ENCODE results near the gene EXOC4.

The EXOC4 gene

DNA sequence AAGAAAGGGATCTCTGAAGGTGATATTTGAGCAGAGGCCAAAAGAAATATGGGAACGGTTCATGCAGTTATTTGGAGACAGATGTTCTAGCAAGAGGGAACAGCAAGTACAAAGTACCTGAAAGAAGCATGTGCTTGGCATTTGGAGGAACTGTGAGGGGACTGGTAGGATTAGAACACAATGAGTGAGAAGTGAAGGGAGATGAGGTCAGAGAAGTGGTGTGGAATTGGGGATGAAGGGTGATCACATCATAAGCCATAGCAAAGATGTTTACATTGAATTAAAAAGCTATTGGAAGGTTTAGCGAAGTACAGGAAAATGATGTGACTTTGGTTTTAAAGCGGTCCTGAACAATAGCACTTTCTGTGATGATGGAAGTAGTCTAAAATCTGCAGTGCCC, 471.8 kb downstream of the EXOC4 start:
- Histone ChIP-seq H3K36me3 (ENCODE audit: control insufficient read depth in 2 of 2, insufficient read depth in 2 of 2, low read length in 2 of 2) (no peaks in the 10 kb centered on the region), H3K27me3 (ENCODE audit: control insufficient read depth in 2 of 2, insufficient read depth in 2 of 2, low read length in 2 of 2) (no peaks in the 10 kb centered on the region), H3K4me3 (ENCODE audit: low read length in 2 of 2) (no peak overlapping the region), H3K27ac (ENCODE audit: low read depth in 2 of 2, low read length in 2 of 2) (no peak overlapping the region), H3K4me1 (ENCODE audit: control insufficient read depth in 2 of 2, insufficient read depth in 2 of 2, low read length in 2 of 2) (peaks cover 3 to 5% of the 10 kb centered on the region in 2 donors), H3K9me3 (ENCODE audit: control insufficient read depth in 2 of 2, low read length in 2 of 2) (no peaks in the 10 kb centered on the region), H3K9ac (ENCODE audit: low read depth in 1 of 2, low read length in 2 of 2) (no peak overlapping the region)

DNA sequence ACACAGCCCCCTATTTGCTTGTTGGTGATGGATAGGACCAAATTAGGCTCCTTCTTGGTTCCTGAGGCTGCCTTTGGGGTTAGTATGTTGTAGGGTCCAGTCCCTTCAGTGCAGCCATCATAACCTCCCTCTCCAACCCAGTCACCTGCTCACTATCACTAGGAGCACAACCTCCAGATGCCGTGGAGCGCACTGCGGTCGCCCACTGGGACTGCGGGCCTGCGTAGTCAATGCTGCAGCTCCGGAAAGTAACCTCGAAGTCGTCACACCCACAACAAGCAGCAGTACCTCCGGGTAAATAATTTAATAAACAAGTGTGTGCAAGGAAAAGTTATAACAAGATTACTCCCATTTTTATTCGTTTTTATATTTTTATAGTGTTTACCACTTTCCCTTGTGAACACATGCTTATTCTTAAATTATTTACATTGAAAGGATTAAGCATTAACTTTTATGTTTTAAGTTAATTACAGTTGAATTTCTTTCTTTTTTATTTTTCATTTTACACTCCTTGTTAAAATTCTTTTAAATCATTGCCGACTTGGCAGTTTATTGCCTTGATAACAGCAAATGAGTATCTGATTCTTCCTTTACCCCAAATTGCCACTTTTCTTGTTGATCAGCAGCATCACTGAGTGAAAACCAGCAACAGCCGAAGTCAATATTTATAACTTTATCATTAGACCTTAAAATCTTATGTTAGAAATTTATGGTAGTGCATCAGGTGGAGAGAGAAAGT, 474.8 kb downstream of the EXOC4 start:
- Histone ChIP-seq H3K4me3 (ENCODE audit: low read length in 2 of 2) (no peak overlapping the region), H3K36me3 (ENCODE audit: control insufficient read depth in 2 of 2, insufficient read depth in 2 of 2, low read length in 2 of 2) (no peaks in the 10 kb centered on the region), H3K9ac (ENCODE audit: low read depth in 1 of 2, low read length in 2 of 2) (no peak overlapping the region), H3K4me1 (ENCODE audit: control insufficient read depth in 2 of 2, insufficient read depth in 2 of 2, low read length in 2 of 2) (peaks cover 3 to 5% of the 10 kb centered on the region in 2 donors), H3K27me3 (ENCODE audit: control insufficient read depth in 2 of 2, insufficient read depth in 2 of 2, low read length in 2 of 2) (no peaks in the 10 kb centered on the region), H3K27ac (ENCODE audit: low read depth in 2 of 2, low read length in 2 of 2) (no peak overlapping the region), H3K9me3 (ENCODE audit: control insufficient read depth in 2 of 2, low read length in 2 of 2) (no peaks in the 10 kb centered on the region)

DNA sequence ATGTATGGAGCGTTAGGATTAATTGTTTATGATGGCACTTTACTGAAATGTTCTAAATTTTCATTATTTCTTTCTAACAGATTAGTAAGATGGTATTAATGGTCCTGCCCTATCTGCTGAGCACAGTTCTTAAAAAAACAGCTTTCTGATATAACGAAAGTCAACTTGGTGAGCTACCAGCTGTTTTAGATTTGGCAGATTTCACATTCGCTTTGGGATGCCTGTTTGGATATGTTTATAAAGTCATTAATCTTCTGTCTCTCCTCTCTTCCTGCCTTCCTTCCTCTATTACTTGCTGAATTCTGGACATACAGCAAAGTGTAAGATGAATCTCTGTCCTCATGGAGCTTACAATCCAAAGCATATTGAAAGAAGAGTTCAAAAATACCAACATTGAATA, 477.5 kb downstream of the EXOC4 start:
- Histone ChIP-seq H3K9me3 (ENCODE audit: control insufficient read depth in 2 of 2, low read length in 2 of 2) (no peaks in the 10 kb centered on the region), H3K27me3 (ENCODE audit: control insufficient read depth in 2 of 2, insufficient read depth in 2 of 2, low read length in 2 of 2) (no peaks in the 10 kb centered on the region), H3K9ac (ENCODE audit: low read depth in 1 of 2, low read length in 2 of 2) (no peak overlapping the region), H3K4me1 (ENCODE audit: control insufficient read depth in 2 of 2, insufficient read depth in 2 of 2, low read length in 2 of 2) (peaks cover 3 to 5% of the 10 kb centered on the region in 2 donors), H3K4me3 (ENCODE audit: low read length in 2 of 2) (no peak overlapping the region), H3K36me3 (ENCODE audit: control insufficient read depth in 2 of 2, insufficient read depth in 2 of 2, low read length in 2 of 2) (no peaks in the 10 kb centered on the region), H3K27ac (ENCODE audit: low read depth in 2 of 2, low read length in 2 of 2) (no peak overlapping the region)

DNA sequence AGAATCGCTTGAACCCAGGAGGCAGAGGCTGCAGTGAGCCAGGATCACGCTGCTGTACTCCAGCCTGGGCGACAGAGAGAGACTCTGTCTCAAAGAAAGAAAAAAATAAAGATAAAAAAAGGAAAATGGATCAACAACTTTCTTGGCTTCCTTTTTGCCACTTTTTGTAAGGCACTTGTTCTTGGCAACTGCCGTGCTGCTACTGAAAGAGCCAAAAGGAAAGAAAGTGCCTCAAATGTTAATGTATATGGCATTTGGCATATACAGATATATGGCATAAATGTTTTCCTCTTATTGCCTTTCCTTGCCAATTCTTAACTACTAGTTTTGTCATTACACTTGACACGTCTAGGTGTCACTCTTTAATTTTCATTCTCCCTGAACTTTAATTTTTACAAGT, 480.5 kb downstream of the EXOC4 start:
- Histone ChIP-seq H3K9ac (ENCODE audit: low read depth in 1 of 2, low read length in 2 of 2) (no peak overlapping the region), H3K27ac (ENCODE audit: low read depth in 2 of 2, low read length in 2 of 2) (no peak overlapping the region), H3K4me3 (ENCODE audit: low read length in 2 of 2) (no peak overlapping the region), H3K27me3 (ENCODE audit: control insufficient read depth in 2 of 2, insufficient read depth in 2 of 2, low read length in 2 of 2) (no peaks in the 10 kb centered on the region), H3K9me3 (ENCODE audit: control insufficient read depth in 2 of 2, low read length in 2 of 2) (no peaks in the 10 kb centered on the region), H3K4me1 (ENCODE audit: control insufficient read depth in 2 of 2, insufficient read depth in 2 of 2, low read length in 2 of 2) (no peaks in the 10 kb centered on the region), H3K36me3 (ENCODE audit: control insufficient read depth in 2 of 2, insufficient read depth in 2 of 2, low read length in 2 of 2) (no peaks in the 10 kb centered on the region)

DNA sequence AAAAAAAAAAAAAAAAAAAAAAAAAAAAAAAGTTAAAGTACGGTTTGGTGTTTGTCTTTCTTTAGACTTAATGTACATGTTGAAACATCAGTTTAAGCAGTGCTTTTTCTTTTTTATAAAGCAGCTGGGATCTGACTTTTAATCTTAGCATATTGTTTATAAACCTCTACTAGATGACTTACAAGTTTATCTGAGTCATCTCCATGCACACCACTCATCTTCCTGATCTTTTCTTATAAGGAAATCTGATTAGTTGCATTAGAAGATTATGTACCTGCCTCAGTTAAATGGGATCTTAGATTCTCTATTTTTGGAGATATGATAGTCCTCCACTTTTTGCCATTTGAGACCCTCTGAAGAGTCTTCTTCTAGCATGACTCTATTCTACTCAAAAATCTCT, 482.3 kb downstream of the EXOC4 start:
- Histone ChIP-seq H3K9me3 (ENCODE audit: control insufficient read depth in 2 of 2, low read length in 2 of 2) (no peaks in the 10 kb centered on the region), H3K4me1 (ENCODE audit: control insufficient read depth in 2 of 2, insufficient read depth in 2 of 2, low read length in 2 of 2) (no peaks in the 10 kb centered on the region), H3K9ac (ENCODE audit: low read depth in 1 of 2, low read length in 2 of 2) (no peak overlapping the region), H3K36me3 (ENCODE audit: control insufficient read depth in 2 of 2, insufficient read depth in 2 of 2, low read length in 2 of 2) (no peaks in the 10 kb centered on the region), H3K4me3 (ENCODE audit: low read length in 2 of 2) (no peak overlapping the region), H3K27ac (ENCODE audit: low read depth in 2 of 2, low read length in 2 of 2) (no peak overlapping the region), H3K27me3 (ENCODE audit: control insufficient read depth in 2 of 2, insufficient read depth in 2 of 2, low read length in 2 of 2) (no peaks in the 10 kb centered on the region)

DNA sequence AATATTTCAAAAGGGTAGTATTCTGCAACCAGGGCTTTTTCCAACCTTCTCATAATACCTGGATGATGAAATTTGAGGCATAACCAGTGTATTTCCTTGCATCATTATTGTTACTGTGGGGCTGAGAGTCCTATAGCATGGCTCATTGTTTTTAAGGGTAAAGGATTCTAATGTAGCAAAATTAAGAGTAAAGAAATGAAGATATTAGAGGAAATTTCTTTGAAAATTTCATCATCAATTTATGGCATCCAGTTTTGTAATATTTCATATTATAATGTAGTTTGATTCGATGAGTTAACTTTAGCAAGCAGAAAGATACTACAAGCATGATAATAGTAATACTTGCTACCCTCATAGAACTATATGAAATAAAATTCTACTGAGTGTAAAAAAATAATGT, 486.9 kb downstream of the EXOC4 start:
- no peak overlapping the region for H3K9ac ChIP-seq (ENCODE audit: low read depth in 1 of 2, low read length in 2 of 2)

DNA sequence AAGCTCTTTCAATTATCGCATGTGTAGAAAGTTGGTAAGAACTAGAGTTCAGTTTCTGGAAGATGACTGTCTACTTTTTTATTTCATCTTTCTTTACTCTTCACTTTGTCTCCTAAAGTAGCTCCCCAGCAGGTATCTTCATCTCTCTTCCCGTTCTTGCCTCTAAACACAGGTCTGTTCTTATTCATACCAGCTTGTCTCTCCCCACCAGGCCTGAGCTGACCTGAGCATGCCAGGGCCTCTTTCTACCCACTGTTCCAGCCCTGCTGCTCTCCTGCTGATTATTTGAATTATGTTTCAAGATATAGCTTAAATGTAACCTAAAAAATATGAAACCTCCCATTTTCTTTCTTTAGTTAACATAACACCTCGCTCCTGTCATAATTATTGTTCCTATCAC, 488.2 kb downstream of the EXOC4 start:
- Histone ChIP-seq H3K27me3 (ENCODE audit: control insufficient read depth in 2 of 2, insufficient read depth in 2 of 2, low read length in 2 of 2) (no peaks in the 10 kb centered on the region), H3K4me3 (ENCODE audit: low read length in 2 of 2) (no peak overlapping the region), H3K9ac (ENCODE audit: low read depth in 1 of 2, low read length in 2 of 2) (no peak overlapping the region), H3K4me1 (ENCODE audit: control insufficient read depth in 2 of 2, insufficient read depth in 2 of 2, low read length in 2 of 2) (no peaks in the 10 kb centered on the region), H3K36me3 (ENCODE audit: control insufficient read depth in 2 of 2, insufficient read depth in 2 of 2, low read length in 2 of 2) (no peaks in the 10 kb centered on the region), H3K27ac (ENCODE audit: low read depth in 2 of 2, low read length in 2 of 2) (no peak overlapping the region), H3K9me3 (ENCODE audit: control insufficient read depth in 2 of 2, low read length in 2 of 2) (no peaks in the 10 kb centered on the region)

More for the DNA sequence above, 486.9 kb downstream of the EXOC4 start:
- no peak overlapping the region for H3K4me3 ChIP-seq (ENCODE audit: low read length in 2 of 2)
- no peaks in the 10 kb centered on the region for H3K36me3 ChIP-seq (ENCODE audit: control insufficient read depth in 2 of 2, insufficient read depth in 2 of 2, low read length in 2 of 2)
- H3K4me1 ChIP-seq (ENCODE audit: control insufficient read depth in 2 of 2, insufficient read depth in 2 of 2, low read length in 2 of 2) = no peaks in the 10 kb centered on the region
- H3K27ac ChIP-seq (ENCODE audit: low read depth in 2 of 2, low read length in 2 of 2) = no peak overlapping the region
- H3K27me3 ChIP-seq (ENCODE audit: control insufficient read depth in 2 of 2, insufficient read depth in 2 of 2, low read length in 2 of 2) = no peaks in the 10 kb centered on the region
- H3K9me3 ChIP-seq (ENCODE audit: control insufficient read depth in 2 of 2, low read length in 2 of 2) = no peaks in the 10 kb centered on the region

DNA sequence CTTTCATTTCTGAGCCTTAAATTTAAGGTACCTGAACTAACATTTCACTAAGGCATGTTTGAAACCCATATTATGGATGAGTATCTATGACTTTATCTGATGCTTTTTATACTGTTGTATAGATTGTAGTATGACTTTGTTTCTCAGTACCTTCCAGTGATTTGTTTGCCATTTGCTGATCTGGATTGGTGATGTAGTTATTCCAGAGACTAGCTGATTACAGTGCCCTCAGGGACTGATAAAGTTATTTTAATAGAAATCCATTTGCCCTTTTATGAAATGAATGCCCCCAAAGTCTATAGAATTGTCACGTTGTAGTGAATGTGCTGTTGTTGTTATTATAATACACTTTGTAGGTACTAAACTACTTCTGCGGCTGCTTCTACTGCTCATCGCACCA, 488.8 kb downstream of the EXOC4 start:
- Histone ChIP-seq H3K9me3 (ENCODE audit: control insufficient read depth in 2 of 2, low read length in 2 of 2) (no peaks in the 10 kb centered on the region), H3K27me3 (ENCODE audit: control insufficient read depth in 2 of 2, insufficient read depth in 2 of 2, low read length in 2 of 2) (no peaks in the 10 kb centered on the region), H3K9ac (ENCODE audit: low read depth in 1 of 2, low read length in 2 of 2) (no peak overlapping the region), H3K4me3 (ENCODE audit: low read length in 2 of 2) (no peak overlapping the region), H3K36me3 (ENCODE audit: control insufficient read depth in 2 of 2, insufficient read depth in 2 of 2, low read length in 2 of 2) (no peaks in the 10 kb centered on the region), H3K27ac (ENCODE audit: low read depth in 2 of 2, low read length in 2 of 2) (no peak overlapping the region), H3K4me1 (ENCODE audit: control insufficient read depth in 2 of 2, insufficient read depth in 2 of 2, low read length in 2 of 2) (no peaks in the 10 kb centered on the region)

DNA sequence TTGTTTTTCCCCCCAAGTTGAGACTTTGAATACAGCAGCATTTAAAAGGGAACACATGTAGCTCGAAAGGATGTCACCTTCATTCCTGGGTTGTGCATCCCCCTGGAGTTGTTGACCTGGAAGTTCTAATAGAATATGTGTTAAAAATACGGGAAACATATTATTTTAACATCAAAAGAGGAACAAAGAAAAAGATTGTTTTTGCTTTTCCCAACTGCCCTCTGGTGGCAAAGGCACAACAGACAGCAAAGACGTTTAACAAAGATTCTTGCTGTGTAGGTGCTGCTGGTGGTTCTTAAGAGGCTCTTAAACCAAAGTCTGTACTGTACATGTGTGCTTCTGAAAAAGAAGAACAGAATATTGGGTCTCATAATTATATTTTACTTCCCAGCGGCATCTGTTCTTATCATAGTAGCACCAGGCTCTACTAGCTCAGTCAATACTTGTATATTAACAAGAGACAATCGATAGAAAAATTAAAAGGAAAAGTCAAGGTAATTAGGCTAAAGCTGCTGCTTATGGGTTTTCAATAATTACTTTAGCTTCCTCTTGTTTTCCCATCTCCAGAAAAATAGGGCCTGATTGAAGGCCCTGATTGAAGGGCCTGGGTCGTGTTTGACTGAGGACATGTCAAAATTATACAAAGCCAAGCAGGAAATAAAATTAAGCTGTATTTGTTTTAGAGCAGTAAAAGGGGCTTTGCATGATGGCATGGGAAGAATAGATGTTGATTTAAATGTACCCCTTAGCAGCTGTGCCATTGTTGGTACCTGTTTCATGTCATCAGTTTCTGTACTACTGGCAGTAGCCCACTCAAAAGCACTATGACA, 490.0 kb downstream of the EXOC4 start:
- Histone ChIP-seq H3K4me1 (ENCODE audit: control insufficient read depth in 2 of 2, insufficient read depth in 2 of 2, low read length in 2 of 2) (no peaks in the 10 kb centered on the region), H3K9ac (ENCODE audit: low read depth in 1 of 2, low read length in 2 of 2) (no peak overlapping the region), H3K4me3 (ENCODE audit: low read length in 2 of 2) (no peak overlapping the region), H3K27ac (ENCODE audit: low read depth in 2 of 2, low read length in 2 of 2) (no peak overlapping the region), H3K9me3 (ENCODE audit: control insufficient read depth in 2 of 2, low read length in 2 of 2) (no peaks in the 10 kb centered on the region), H3K27me3 (ENCODE audit: control insufficient read depth in 2 of 2, insufficient read depth in 2 of 2, low read length in 2 of 2) (no peaks in the 10 kb centered on the region), H3K36me3 (ENCODE audit: control insufficient read depth in 2 of 2, insufficient read depth in 2 of 2, low read length in 2 of 2) (no peaks in the 10 kb centered on the region)

DNA sequence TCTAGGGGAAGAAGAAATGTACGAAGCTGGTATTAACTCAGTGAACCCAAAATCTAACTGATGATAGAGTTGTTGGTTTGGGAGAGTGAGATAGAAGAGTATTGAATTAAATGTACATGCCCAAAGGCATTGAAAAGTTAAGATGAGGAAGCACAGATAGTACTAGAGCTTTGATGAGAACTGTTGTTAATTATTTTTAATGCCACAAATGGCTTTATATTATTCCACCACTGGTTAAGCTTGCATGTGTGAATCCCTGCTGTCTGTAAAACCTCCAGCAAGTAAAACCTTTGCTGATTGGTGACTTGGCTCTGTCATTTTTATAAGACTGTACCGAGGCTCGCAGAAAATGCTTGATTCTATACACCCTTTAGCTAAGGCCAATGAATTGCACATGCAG, 491.6 kb downstream of the EXOC4 start:
- H3K4me3 ChIP-seq (ENCODE audit: low read length in 2 of 2) = no peak overlapping the region
- no peaks in the 10 kb centered on the region for H3K9me3 ChIP-seq (ENCODE audit: control insufficient read depth in 2 of 2, low read length in 2 of 2)
- no peaks in the 10 kb centered on the region for H3K36me3 ChIP-seq (ENCODE audit: control insufficient read depth in 2 of 2, insufficient read depth in 2 of 2, low read length in 2 of 2)
- H3K27ac ChIP-seq (ENCODE audit: low read depth in 2 of 2, low read length in 2 of 2) = no peak overlapping the region
- no peaks in the 10 kb centered on the region for H3K4me1 ChIP-seq (ENCODE audit: control insufficient read depth in 2 of 2, insufficient read depth in 2 of 2, low read length in 2 of 2)
- no peaks in the 10 kb centered on the region for H3K27me3 ChIP-seq (ENCODE audit: control insufficient read depth in 2 of 2, insufficient read depth in 2 of 2, low read length in 2 of 2)
- H3K9ac ChIP-seq (ENCODE audit: low read depth in 1 of 2, low read length in 2 of 2) = no peak overlapping the region
